A673 (cell line): Measurements from ENCODE around the gene ST7L. TPM values are rescaled to one million over a fixed set of nuclear protein-coding genes. Genes with fewer than 3 reads are reported as not detected.

Experiments
- BruUV-seq: library from RNA; stranded (reverse); fragments of 400-500 nt; replicated peaks from 2 replicates; lab custom pipeline; 2021; lab: Mats Ljungman, UMichigan
- CTCF ChIA-PET: fragments of 300-600 bp; sonication (Branson Sonifier 250); formaldehyde crosslinking; loops from one replicate; lab custom pipeline; 2022; ENCODE audit warnings: antibody characterized with exemption; lab: Charles Lee
- POLR2A ChIA-PET: fragments of 300-600 bp; sonication (Branson Sonifier 250); formaldehyde crosslinking; loops from one replicate; lab custom pipeline; 2022; ENCODE audit warnings: antibody characterized with exemption; ENCODE audit not compliant: low non-redundant PET; lab: Charles Lee
- DNase-seq: peaks from one replicate; pipeline ENCODE4 v3.0.0-alpha.2; 2015; ENCODE audit warnings: low spot score
- H3K27ac ChIP-seq: fragments of 200-600 bp; sonication (generic); 2 replicates; pipeline ENCODE4 v1.5.1; 2016; ENCODE audit warnings: mixed run types, low read depth, mild to moderate bottlenecking, mixed read lengths, antibody characterized with exemption, low read length; ENCODE audit not compliant: poor library complexity, severe bottlenecking
- H3K27me3 ChIP-seq: fragments of 200-600 bp; sonication (generic); replicated peaks from 2 replicates; pipeline ENCODE4 v1.6.1; 2017; ENCODE audit warnings: mixed run types, low read depth, mild to moderate bottlenecking, mixed read lengths, antibody characterized with exemption, low read length; ENCODE audit not compliant: insufficient read depth, poor library complexity
- H3K36me3 ChIP-seq: fragments of 200-600 bp; sonication (generic); 2 replicates; pipeline ENCODE4 v1.6.1; 2016; ENCODE audit warnings: mixed run types, mild to moderate bottlenecking, mixed read lengths, antibody characterized with exemption, low read length; ENCODE audit not compliant: insufficient read depth, poor library complexity, severe bottlenecking
- H3K4me1 ChIP-seq: fragments of 200-600 bp; sonication (generic); 2 replicates; pipeline ENCODE4 v1.6.1; 2017; ENCODE audit warnings: mixed run types, mild to moderate bottlenecking, mixed read lengths, antibody characterized with exemption, low read length; ENCODE audit not compliant: insufficient read depth, poor library complexity, severe bottlenecking
- H3K4me3 ChIP-seq: fragments of 200-600 bp; sonication (generic); 2 replicates; pipeline ENCODE4 v1.5.1; 2016; ENCODE audit warnings: low read depth, mixed run types, mild to moderate bottlenecking, mixed read lengths, low read length; ENCODE audit not compliant: poor library complexity, severe bottlenecking
- H3K9me3 ChIP-seq: fragments of 200-600 bp; sonication (generic); 2 replicates; pipeline ENCODE4 v1.6.1; 2016; ENCODE audit warnings: mixed run types, low read depth, mild to moderate bottlenecking, mixed read lengths, antibody characterized with exemption, low read length; ENCODE audit not compliant: poor library complexity, severe bottlenecking
- CTCF ChIP-seq: fragments of 300-800, 200-600 bp; sonication (generic); conservative IDR thresholded peaks from 2 replicates; pipeline ENCODE4 v1.5.1; 2017; ENCODE audit warnings: low read depth, mild to moderate bottlenecking, antibody characterized with exemption, low read length, moderate library complexity, mixed read lengths
- EZH2 ChIP-seq: fragments of 200-600 bp; sonication (generic); IDR thresholded peaks from 2 replicates; pipeline ENCODE4 v1.6.1; 2017; ENCODE audit warnings: borderline replicate concordance, low read depth, mild to moderate bottlenecking, mixed read lengths, antibody characterized with exemption, low read length; ENCODE audit not compliant: poor library complexity, severe bottlenecking
- intact Hi-C: fragments of 100-400 bp; cut with micrococcal nuclease; formaldehyde crosslinking; loops from one replicate; pipeline ENCODE4 v1.10.0; 2022; ENCODE audit not compliant: unreplicated experiment
- total RNA-seq: library from RNA; stranded (reverse); gene quantifications from 2 replicates; pipeline ENCODE4 v1.2.3, GENCODE V29; 2021

The ST7L gene
- total RNA-seq, 1 experiment from 2014 or later, result 29.6 TPM

- Histone ChIP-seq H3K36me3 (peaks cover 3% of the 10 kb centered on the region), H3K27ac (no peak overlapping the region), H3K4me1 (no peaks in the 10 kb centered on the region), H3K9me3 (no peaks in the 10 kb centered on the region), H3K27me3 (no peaks in the 10 kb centered on the region), H3K4me3 (no peak overlapping the region)
- ChIA-PET CTCF (no interaction called here), POLR2A (no interaction called here)
- intact Hi-C loops, result no loop called here
- BruUV-seq, result no TSS peak
- no peak for DNase-seq
- TF ChIP-seq CTCF, result no peak
- no peak for TF ChIP-seq EZH2
Observed at GRCh38 chr1:112564081-112564480, 54.9 kb downstream of the ST7L start.

DNA sequence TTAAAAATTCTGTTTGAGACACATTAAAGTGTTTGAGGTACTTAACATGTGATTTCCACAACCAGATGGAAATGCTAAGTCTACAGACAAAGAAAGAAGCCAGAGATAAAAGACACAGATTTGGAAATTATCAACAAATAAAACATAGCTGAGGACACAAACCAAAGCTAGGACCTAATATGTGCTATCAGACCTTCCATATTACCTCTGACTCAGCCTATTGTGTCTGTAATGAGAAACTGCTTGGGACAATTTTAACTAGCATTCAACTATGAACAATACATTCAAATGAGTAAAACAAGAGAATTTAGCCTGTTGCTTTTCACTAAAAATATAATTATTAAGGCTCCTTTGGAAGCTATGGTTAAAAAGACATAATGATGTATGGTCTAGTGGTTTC is 55.6 kb downstream of the ST7L start:
- ChIA-PET POLR2A (no interaction called here), CTCF (no interaction called here)
- H3K9me3 ChIP-seq, result no peaks in the 10 kb centered on the region
- H3K4me3 ChIP-seq, result no peak overlapping the region
- intact Hi-C loops, result no loop called here
- no peaks in the 10 kb centered on the region for H3K4me1 ChIP-seq
- H3K27me3 ChIP-seq, result no peaks in the 10 kb centered on the region
- H3K27ac ChIP-seq, result no peak overlapping the region
- BruUV-seq, result no TSS peak
- peaks cover 3% of the 10 kb centered on the region for H3K36me3 ChIP-seq
- DNase-seq, result no peak
- no peak for TF ChIP-seq EZH2
- TF ChIP-seq CTCF, result no peak

DNA sequence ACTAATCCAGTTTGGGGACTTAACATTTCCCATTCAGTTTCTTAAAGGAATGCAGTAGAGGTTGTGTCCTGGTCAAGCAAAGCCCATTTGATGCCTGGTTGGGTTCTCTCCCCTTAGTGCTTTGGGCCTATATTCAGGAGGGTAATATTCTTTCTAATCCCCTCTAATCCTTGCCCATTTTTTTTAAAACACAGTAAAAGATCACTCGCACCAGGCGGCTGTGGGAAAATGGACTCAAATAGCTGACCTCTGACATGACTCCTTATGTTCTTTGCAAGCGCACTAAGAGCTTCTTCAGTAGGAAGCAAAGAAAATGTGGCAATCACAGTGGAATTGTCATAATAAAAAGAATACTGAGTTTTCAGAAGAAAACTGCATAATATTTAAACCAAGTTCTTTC is 60.3 kb downstream of the ST7L start:
- TF ChIP-seq CTCF, result no peak
- no peak for TF ChIP-seq EZH2
- ChIA-PET CTCF (no interaction called here), POLR2A (no interaction called here)
- no peaks in the 10 kb centered on the region for H3K36me3 ChIP-seq
- H3K9me3 ChIP-seq, result no peaks in the 10 kb centered on the region
- no TSS peak for BruUV-seq
- no peak overlapping the region for H3K4me3 ChIP-seq
- H3K27ac ChIP-seq, result no peak overlapping the region
- DNase-seq, result no peak
- intact Hi-C loops, result no loop called here
- H3K27me3 ChIP-seq, result no peaks in the 10 kb centered on the region
- no peaks in the 10 kb centered on the region for H3K4me1 ChIP-seq
